ENCODE results near the gene EGR4. TPM values are rescaled to one million over a fixed set of nuclear protein-coding genes. Genes with fewer than 3 reads are reported as not detected.
A peak's percentile ranks its signal among the peaks of the same experiment; 100 is the strongest.

The EGR4 gene
- polyA plus RNA-seq (2012; rRNA removed), result 0.02 TPM in 1 of 2 replicates, not detected in the other
- polyA plus RNA-seq (2012; cell fraction: cytosol; rRNA removed), result 0.01 TPM in 1 of 2 replicates, not detected in the other
- 0.05 TPM in 1 of 2 replicates, not detected in the other for polyA plus RNA-seq (2012; cell fraction: nucleus; rRNA removed)

DNA sequence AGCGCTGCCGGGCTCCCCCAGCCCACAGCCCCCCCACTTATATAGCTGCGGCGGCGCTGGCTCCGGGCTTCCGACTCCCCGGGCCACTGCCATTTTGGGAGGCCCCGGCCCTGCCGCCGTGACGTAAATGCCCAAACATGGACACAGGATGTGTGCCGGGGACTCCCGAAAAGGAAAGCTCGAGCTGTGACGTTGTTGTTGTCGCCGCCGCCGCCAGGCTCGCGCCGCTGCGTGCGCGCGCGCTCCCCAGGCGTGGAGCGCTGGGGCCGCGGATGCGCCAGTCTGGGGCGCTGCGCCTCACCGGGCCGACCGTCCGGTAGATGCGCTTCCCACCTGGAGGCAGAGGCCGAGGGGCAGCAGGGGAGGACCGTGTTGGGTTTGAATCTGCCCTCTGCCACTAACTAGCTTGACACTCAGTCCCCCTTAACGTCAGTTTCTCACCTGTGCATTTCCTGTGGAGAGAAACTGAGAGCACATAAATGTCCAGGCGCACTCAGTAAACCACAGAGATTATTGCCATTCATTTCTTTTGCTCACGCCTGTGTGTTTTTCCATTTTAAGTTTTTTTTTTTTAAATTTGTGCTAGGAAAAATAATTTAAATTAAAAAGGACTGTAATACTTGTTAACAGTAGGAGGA is at the start of gene EGR4:
Gene EGR4, minus strand, starts transcription at position 15 of the 638 bp plus-strand sequence. CDS start 231 bp downstream, outside the sequence.
- DNase-seq, result peak; percentile 93
- H3K27ac ChIP-seq (ENCODE audit: low read depth in 2 of 2, low read length in 1 of 2), result no peak within 1 kb of the TSS
- no peaks in the 10 kb centered on the region for H3F3A ChIP-seq (replicated peaks; ENCODE audit: insufficient read depth)
- peak within 1 kb of the TSS; percentile 35; the same call in 1 of the 2 replicates for H2AFZ ChIP-seq (ENCODE audit: low read depth)
- ChIA-PET POLR2A (no interaction called here), CTCF (interaction anchor here (1.0 to 4.7 kb wide), 3 partner anchors 26 to 116 kb away, joined by 3 to 27 read pairs (median 9); partner anchors contain the start of genes CCT7 and PRADC1)
- H3K4me3 ChIP-seq (ENCODE audit: low read depth in 2 of 2, low read length in 1 of 2), result peak within 1 kb of the TSS; percentile 51 to 62
- WGBS (ENCODE audit: low lambda C conversion rate), result 2% methylated on average over 16 of the region's 45 CpGs
- no peaks in the 10 kb centered on the region for H3K9me3 ChIP-seq
- TF ChIP-seq NRF1 (IDR thresholded peaks at IDR 0.05; ENCODE audit: low read depth, low read length), result peak; percentile 23; the same call in 1 of the 2 replicates
- TF ChIP-seq MEF2A (IDR thresholded peaks at IDR 0.05; ENCODE audit: borderline replicate concordance, low read depth), result no peak
- 0 out of 2 replicates have a peak, but pooled peaks have one; percentile 23 for TF ChIP-seq MXI1 (IDR thresholded peaks at IDR 0.05; ENCODE audit: low read depth, low read length)
- TF ChIP-seq, protein P1, sequence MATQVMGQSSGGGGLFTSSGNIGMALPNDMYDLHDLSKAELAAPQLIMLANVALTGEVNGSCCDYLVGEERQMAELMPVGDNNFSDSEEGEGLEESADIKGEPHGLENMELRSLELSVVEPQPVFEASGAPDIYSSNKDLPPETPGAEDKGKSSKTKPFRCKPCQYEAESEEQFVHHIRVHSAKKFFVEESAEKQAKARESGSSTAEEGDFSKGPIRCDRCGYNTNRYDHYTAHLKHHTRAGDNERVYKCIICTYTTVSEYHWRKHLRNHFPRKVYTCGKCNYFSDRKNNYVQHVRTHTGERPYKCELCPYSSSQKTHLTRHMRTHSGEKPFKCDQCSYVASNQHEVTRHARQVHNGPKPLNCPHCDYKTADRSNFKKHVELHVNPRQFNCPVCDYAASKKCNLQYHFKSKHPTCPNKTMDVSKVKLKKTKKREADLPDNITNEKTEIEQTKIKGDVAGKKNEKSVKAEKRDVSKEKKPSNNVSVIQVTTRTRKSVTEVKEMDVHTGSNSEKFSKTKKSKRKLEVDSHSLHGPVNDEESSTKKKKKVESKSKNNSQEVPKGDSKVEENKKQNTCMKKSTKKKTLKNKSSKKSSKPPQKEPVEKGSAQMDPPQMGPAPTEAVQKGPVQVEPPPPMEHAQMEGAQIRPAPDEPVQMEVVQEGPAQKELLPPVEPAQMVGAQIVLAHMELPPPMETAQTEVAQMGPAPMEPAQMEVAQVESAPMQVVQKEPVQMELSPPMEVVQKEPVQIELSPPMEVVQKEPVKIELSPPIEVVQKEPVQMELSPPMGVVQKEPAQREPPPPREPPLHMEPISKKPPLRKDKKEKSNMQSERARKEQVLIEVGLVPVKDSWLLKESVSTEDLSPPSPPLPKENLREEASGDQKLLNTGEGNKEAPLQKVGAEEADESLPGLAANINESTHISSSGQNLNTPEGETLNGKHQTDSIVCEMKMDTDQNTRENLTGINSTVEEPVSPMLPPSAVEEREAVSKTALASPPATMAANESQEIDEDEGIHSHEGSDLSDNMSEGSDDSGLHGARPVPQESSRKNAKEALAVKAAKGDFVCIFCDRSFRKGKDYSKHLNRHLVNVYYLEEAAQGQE (IDR thresholded peaks at IDR 0.05; ENCODE audit: low read depth, low read length), result 0 out of 2 replicates have a peak, but pooled peaks have one; percentile 6
- TF ChIP-seq CHD2 (IDR thresholded peaks at IDR 0.05; ENCODE audit: low read length, partially characterized antibody), result peak; percentile 36
- TF ChIP-seq POLR2AphosphoS5 (IDR thresholded peaks at IDR 0.05; ENCODE audit: low read depth, low read length), result no peak
- TF ChIP-seq, protein P2, sequence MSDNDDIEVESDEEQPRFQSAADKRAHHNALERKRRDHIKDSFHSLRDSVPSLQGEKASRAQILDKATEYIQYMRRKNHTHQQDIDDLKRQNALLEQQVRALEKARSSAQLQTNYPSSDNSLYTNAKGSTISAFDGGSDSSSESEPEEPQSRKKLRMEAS (IDR thresholded peaks at IDR 0.05; ENCODE audit: low read depth), result no peak
- H3K79me2 ChIP-seq (ENCODE audit: insufficient read depth), result no peaks in the 10 kb centered on the region
- no peaks in the 10 kb centered on the region for H3K9me2 ChIP-seq
- peaks cover 0 to 15% of the 10 kb centered on the region in 2 experiments; a peak in 1 of 4 replicates for H3K4me1 ChIP-seq (ENCODE audit: control insufficient read depth in 1 of 2, insufficient read depth in 2 of 2, low read depth in 1 of 2, low read length in 1 of 2)
- peak within 1 kb of the TSS; percentile 89 for H3K4me2 ChIP-seq
- H3K27me3 ChIP-seq (ENCODE audit: insufficient read depth), result peaks cover 54% of the 10 kb centered on the region
- H3K9ac ChIP-seq, result no peak within 1 kb of the TSS
- H3K36me3 ChIP-seq (replicated peaks in 1 of 2; ENCODE audit: control insufficient read depth in 1 of 2, insufficient read depth in 2 of 2, low read length in 1 of 2), result no peaks in the 10 kb centered on the region
- H4K20me1 ChIP-seq (ENCODE audit: insufficient read depth), result peaks cover 5% of the 10 kb centered on the region; the same call in 1 of the 2 replicates

DNA sequence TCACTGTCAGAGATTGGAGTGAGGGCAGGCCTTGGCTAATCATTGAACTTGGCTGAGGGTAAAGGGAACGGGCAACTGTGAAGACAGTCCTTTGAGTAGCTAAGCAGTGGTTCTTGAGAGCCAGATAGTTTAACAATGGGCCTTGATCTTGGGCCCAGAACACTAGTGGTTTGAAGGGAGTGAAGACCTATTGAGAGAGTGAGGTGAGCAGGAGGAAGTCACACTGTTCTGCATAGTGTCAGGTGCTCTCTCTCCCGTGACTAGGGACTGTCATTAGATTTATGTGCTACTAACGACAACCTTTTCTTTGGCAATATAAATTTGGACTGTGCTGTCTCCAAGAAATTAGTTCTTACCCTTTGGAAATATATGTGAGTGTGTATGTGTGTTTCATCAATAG is 47.7 kb upstream of the EGR4 start:
- TF ChIP-seq GATA2 (CRISPR knock-in tag; IDR thresholded peaks at IDR 0.05) (no peak), NFIC (IDR thresholded peaks at IDR 0.05; ENCODE audit: borderline replicate concordance) (no peak), FOXM1 (IDR thresholded peaks at IDR 0.05; ENCODE audit: low read depth) (no peak), RCOR1 (IDR thresholded peaks at IDR 0.05; ENCODE audit: low read length) (no peak)
- TF ChIP-seq, protein P3, sequence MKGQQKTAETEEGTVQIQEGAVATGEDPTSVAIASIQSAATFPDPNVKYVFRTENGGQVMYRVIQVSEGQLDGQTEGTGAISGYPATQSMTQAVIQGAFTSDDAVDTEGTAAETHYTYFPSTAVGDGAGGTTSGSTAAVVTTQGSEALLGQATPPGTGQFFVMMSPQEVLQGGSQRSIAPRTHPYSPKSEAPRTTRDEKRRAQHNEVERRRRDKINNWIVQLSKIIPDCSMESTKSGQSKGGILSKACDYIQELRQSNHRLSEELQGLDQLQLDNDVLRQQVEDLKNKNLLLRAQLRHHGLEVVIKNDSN (IDR thresholded peaks at IDR 0.05; ENCODE audit: borderline replicate concordance, low read depth), result no peak
- Histone ChIP-seq H3K27ac (ENCODE audit: low read depth in 2 of 2, low read length in 1 of 2) (no peak overlapping the region), H3K9me2 (no peaks in the 10 kb centered on the region), H3K4me2 (no peak overlapping the region), H3K4me1 (ENCODE audit: control insufficient read depth in 1 of 2, insufficient read depth in 2 of 2, low read depth in 1 of 2, low read length in 1 of 2) (no peaks in the 10 kb centered on the region; a peak in 1 of 4 replicates), H3K36me3 (replicated peaks in 1 of 2; ENCODE audit: control insufficient read depth in 1 of 2, insufficient read depth in 2 of 2, low read length in 1 of 2) (no peaks in the 10 kb centered on the region), H3K9me3 (no peaks in the 10 kb centered on the region), H4K20me1 (ENCODE audit: insufficient read depth) (no peaks in the 10 kb centered on the region), H3K9ac (no peak overlapping the region), H3K4me3 (ENCODE audit: low read depth in 2 of 2, low read length in 1 of 2) (no peak overlapping the region), H3K27me3 (ENCODE audit: insufficient read depth) (peaks cover 10% of the 10 kb centered on the region; the same call in 1 of the 2 replicates), H3F3A (replicated peaks; ENCODE audit: insufficient read depth) (no peaks in the 10 kb centered on the region), H3K79me2 (ENCODE audit: insufficient read depth) (no peaks in the 10 kb centered on the region), H2AFZ (ENCODE audit: low read depth) (no peak overlapping the region)
- ChIA-PET POLR2A (no interaction called here), CTCF (no interaction called here)
- no peak for DNase-seq
- 20% methylated on average over 3 of the region's 3 CpGs for WGBS (ENCODE audit: low lambda C conversion rate)
